Measurements from ENCODE around the gene ANXA6. TPM values are rescaled to one million over a fixed set of nuclear protein-coding genes. Genes with fewer than 3 reads are reported as not detected.

ANXA6 gene
- polyA plus RNA-seq, 1 donor (not counting 4 experiments of a cell fraction or from before 2014, with no cell fraction given): 37.0 TPM

DNA sequence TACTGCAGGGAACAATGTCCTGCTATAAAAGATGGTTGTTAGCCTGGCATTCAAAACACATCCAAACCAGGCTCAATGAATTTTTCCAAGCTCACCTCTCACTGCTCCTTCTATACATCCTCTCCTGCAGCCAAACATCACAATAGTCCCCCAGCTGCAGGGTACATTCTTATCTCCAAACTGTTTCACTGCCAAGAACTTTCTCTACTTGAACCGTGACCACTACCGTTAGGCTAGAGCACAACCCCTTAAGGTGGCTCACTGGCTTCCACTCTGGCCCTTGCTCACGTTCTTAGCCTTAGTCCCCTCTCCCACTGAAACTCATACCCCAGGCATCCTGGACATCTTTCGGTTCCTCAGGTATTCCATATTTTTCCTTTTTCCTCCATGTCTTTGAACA is 29.0 kb upstream of the ANXA6 start:
- Histone ChIP-seq H3K27me3 (ENCODE audit: control insufficient read depth, extremely low read depth, insufficient read depth, low read length) (no peaks in the 10 kb centered on the region), H3K36me3 (ENCODE audit: control insufficient read depth in 2 of 2, extremely low read depth in 1 of 2, insufficient read depth in 2 of 2, low read length in 2 of 2) (no peaks in the 10 kb centered on the region), H3K27ac (ENCODE audit: control insufficient read depth, insufficient read depth, low read length) (no peak overlapping the region), H3K9me3 (ENCODE audit: control insufficient read depth, low read depth, low read length) (no peaks in the 10 kb centered on the region), H3K9me1 (ENCODE audit: control insufficient read depth, extremely low read depth, insufficient read depth, low read length) (no peaks in the 10 kb centered on the region), H2AFZ (ENCODE audit: control insufficient read depth, low read length) (no peak overlapping the region), H3K79me2 (ENCODE audit: control insufficient read depth, insufficient read depth, low read length) (no peaks in the 10 kb centered on the region), H3K4me2 (ENCODE audit: control insufficient read depth, extremely low read depth, insufficient read depth, low read depth, low read length) (no peak overlapping the region), H3K4me3 (ENCODE audit: control insufficient read depth in 2 of 3, extremely low read depth in 1 of 3, insufficient read depth in 2 of 3, low read depth in 1 of 3, low read length in 3 of 3) (no peak overlapping the region), H3K4me1 (ENCODE audit: control insufficient read depth, extremely low read depth, insufficient read depth, low read length) (no peaks in the 10 kb centered on the region), H4K20me1 (ENCODE audit: control insufficient read depth, extremely low read depth, insufficient read depth, low read length) (no peaks in the 10 kb centered on the region), H3K9ac (ENCODE audit: control insufficient read depth, extremely low read depth, insufficient read depth, low read length) (no peak overlapping the region)
- TF ChIP-seq, protein P1, sequence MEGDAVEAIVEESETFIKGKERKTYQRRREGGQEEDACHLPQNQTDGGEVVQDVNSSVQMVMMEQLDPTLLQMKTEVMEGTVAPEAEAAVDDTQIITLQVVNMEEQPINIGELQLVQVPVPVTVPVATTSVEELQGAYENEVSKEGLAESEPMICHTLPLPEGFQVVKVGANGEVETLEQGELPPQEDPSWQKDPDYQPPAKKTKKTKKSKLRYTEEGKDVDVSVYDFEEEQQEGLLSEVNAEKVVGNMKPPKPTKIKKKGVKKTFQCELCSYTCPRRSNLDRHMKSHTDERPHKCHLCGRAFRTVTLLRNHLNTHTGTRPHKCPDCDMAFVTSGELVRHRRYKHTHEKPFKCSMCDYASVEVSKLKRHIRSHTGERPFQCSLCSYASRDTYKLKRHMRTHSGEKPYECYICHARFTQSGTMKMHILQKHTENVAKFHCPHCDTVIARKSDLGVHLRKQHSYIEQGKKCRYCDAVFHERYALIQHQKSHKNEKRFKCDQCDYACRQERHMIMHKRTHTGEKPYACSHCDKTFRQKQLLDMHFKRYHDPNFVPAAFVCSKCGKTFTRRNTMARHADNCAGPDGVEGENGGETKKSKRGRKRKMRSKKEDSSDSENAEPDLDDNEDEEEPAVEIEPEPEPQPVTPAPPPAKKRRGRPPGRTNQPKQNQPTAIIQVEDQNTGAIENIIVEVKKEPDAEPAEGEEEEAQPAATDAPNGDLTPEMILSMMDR (optimal IDR thresholded peaks at IDR 0.05 in 1 of 3, IDR thresholded peaks at IDR 0.05 in 1 of 3, conservative IDR thresholded peaks at IDR 0.05 in 1 of 3; ENCODE audit: extremely low read depth in 1 of 3, insufficient read depth in 2 of 3, low read length in 3 of 3): no peak
- TF ChIP-seq EZH2 (IDR thresholded peaks at IDR 0.05; ENCODE audit: low read length): no peak
- dilution Hi-C loops (cut with MboI; ENCODE audit: extremely low pct_ligation_motif_present, low sequenced_read_pairs): no loop called here
- FAIRE-seq: no peak
- DNase-seq (ENCODE audit: low read depth, low spot score): no peak

GRCh38 chr5:151186052-151186451 is 28.5 kb upstream of the ANXA6 start:
- no peak for FAIRE-seq
- Histone ChIP-seq H3K9me3 (ENCODE audit: control insufficient read depth, low read depth, low read length) (no peaks in the 10 kb centered on the region), H3K27ac (ENCODE audit: control insufficient read depth, insufficient read depth, low read length) (no peak overlapping the region), H3K9ac (ENCODE audit: control insufficient read depth, extremely low read depth, insufficient read depth, low read length) (no peak overlapping the region), H3K4me3 (ENCODE audit: control insufficient read depth in 2 of 3, extremely low read depth in 1 of 3, insufficient read depth in 2 of 3, low read depth in 1 of 3, low read length in 3 of 3) (no peak overlapping the region), H2AFZ (ENCODE audit: control insufficient read depth, low read length) (no peak overlapping the region), H3K9me1 (ENCODE audit: control insufficient read depth, extremely low read depth, insufficient read depth, low read length) (no peaks in the 10 kb centered on the region), H3K36me3 (ENCODE audit: control insufficient read depth in 2 of 2, extremely low read depth in 1 of 2, insufficient read depth in 2 of 2, low read length in 2 of 2) (no peaks in the 10 kb centered on the region), H4K20me1 (ENCODE audit: control insufficient read depth, extremely low read depth, insufficient read depth, low read length) (no peaks in the 10 kb centered on the region), H3K27me3 (ENCODE audit: control insufficient read depth, extremely low read depth, insufficient read depth, low read length) (no peaks in the 10 kb centered on the region), H3K4me2 (ENCODE audit: control insufficient read depth, extremely low read depth, insufficient read depth, low read depth, low read length) (no peak overlapping the region), H3K4me1 (ENCODE audit: control insufficient read depth, extremely low read depth, insufficient read depth, low read length) (no peaks in the 10 kb centered on the region), H3K79me2 (ENCODE audit: control insufficient read depth, insufficient read depth, low read length) (no peaks in the 10 kb centered on the region)
- TF ChIP-seq, protein P1 (optimal IDR thresholded peaks at IDR 0.05 in 1 of 3, IDR thresholded peaks at IDR 0.05 in 1 of 3, conservative IDR thresholded peaks at IDR 0.05 in 1 of 3; ENCODE audit: extremely low read depth in 1 of 3, insufficient read depth in 2 of 3, low read length in 3 of 3): no peak
- TF ChIP-seq EZH2 (IDR thresholded peaks at IDR 0.05; ENCODE audit: low read length): no peak
- dilution Hi-C loops (cut with MboI; ENCODE audit: extremely low pct_ligation_motif_present, low sequenced_read_pairs): no loop called here
- DNase-seq (ENCODE audit: low read depth, low spot score): no peak
